GM19372 (cell line): Measurements from ENCODE around the gene AUTS2.

ENCODE experiments used
- ATAC-seq: cut with Tn5 transposase; IDR thresholded peaks from one replicate; pipeline ENCODE4 v1.9.1; 2021; ENCODE audit warnings: mild to moderate bottlenecking, low read depth, moderate library complexity; ENCODE audit not compliant: unreplicated experiment

AUTS2 gene

GRCh38 chr7:69957661-69958060, 359.4 kb downstream of the AUTS2 start:
- no peak for ATAC-seq

DNA sequence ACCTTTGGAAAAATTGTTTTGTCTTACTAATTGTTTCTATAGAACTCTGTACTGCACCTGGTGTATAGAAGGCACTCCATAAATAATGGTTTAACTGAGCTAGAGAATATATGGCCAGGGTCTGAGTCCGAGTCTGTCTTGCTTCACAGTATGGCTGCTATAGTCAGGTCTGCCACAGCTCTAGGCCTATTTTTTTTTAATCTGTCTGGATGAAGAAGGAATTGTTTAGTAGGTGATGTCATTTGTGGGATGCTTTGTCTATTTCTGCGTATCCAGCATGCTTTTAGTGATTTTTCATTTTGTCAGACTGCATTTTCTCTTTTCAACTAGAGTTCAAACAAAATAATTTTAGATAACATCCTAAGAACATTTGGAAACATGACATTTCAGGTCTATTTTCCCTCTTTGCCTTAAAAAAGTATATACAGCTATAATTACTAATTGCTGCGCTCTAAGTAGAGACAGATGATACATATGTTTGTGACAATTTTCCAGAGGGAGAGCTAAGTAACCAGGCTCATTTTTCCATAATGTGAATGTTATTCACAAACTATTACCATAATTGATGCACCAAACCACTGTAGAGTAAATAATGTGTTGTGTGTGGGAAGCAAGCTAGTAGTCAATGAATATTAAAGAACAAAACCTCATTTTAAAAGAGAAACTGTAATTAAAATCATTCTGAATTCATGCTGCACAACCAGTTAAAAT, 361.7 kb downstream of the AUTS2 start:
- ATAC-seq: no peak

GRCh38 chr7:69961436-69961835, 363.2 kb downstream of the AUTS2 start:
- no peak for ATAC-seq

DNA sequence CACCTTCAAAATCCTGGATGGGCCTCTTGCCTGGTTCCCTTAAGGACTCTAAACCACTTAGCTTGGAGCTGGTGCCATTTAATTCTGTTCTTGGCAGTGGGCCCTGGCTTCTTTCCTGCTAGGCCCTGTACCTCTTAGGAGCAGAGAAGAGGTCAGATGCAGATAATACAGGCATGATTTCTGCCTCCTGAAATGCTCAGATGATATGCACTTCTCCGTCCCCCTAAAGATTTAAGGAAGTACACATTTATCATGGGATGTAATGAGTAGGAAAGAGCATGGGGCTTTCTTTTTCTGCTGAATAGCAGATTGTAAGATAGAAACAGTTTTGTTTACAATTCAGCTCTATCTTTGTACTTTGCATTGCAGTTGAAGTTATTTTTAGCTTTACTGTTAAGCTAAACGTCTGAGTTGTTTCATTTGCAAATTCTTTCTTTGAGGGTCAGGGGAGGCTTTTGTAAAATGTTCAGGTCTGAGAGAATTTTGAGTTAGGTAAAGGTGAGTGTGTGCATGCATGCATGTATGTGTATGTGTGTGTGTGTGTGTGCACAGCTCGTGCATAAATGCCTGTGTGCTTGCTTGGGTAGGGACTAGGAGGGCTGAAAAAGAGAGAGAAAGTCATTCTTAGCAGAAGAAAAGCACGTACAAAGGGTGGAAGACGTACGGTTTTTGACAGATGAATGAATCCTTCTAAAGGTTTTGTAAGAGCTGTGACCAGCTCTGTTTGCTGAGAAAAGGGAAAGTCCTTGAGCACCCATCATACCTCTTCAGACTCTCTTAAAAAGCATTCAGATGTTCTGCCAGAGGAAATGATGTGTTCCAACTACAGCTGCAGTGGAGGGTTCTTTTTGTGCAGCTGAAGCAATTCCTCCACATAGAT, 364.2 kb downstream of the AUTS2 start:
- ATAC-seq: no peak

DNA sequence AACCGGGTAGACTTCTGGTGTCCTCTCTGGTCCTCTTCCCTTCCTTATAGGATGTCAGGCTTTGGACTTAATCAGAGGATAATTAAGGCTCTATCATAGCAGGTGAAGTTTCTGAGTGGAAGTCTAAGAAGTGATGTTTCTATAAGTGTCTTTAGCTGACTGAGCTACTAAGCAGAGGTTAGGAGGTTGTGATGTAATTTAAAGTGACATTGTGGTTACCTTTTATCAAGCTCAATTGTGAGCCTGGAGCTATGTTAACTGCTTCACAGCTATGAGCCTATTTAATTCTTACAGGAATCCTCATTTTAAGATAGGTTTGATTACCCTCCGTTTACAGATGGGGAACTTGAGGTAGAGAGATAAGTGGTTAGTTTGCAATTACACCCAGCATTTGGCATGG, 365.1 kb downstream of the AUTS2 start:
- no peak for ATAC-seq

- no peak for ATAC-seq
Measured at GRCh38 chr7:69966766-69967591, 368.7 kb downstream of the AUTS2 start.

GRCh38 chr7:69967689-69968450, 369.6 kb downstream of the AUTS2 start:
- no peak for ATAC-seq

DNA sequence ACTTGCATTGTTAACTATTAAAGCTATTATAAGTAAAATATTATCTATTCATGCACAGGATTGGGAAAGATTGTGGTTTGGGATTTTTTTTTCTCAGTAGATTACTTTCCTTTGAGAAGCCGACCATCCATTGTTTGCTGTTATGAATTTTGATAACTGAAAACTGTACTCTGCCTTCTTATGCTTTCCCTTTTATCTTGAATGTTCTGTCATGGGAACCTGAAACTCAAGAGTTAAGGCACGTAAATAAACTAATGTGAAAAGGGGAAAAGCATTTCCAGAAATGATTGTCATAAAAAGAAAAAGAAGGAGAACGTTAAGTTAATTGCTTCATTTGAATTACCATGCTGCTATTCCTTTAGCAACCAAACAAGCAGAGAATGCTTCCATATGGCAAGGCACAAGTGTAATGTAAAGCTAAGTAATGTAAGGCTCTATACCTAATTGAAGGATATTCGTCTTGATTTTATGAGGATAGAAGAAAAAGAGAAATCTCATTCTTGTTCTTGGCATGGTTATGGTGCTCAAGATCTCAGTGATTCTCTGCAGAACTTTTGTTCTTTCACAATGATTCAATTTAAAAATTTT, 370.8 kb downstream of the AUTS2 start:
- no peak for ATAC-seq

DNA sequence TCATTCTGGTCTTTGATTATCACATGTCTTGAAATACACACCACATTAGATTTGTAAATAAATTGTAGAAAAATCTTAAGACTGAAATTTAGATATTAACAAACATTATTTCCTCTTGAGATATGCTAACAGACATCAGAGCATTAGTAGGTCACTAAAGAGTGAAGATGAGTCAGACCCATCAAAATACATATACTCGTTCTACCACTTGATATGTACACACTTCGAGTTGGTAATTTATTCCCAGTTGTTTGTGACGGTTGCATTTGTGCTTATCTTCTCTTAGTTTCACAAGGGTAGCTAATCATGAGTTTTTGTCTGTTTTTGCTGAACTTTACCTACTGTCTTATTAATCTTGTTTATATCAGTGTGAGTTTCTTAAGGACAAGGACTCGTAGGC, 383.4 kb downstream of the AUTS2 start:
- ATAC-seq: no peak

GRCh38 chr7:69982197-69982596, 383.9 kb downstream of the AUTS2 start:
- no peak for ATAC-seq

- ATAC-seq: no peak
Measured at GRCh38 chr7:69989551-69989950, 391.3 kb downstream of the AUTS2 start.

DNA sequence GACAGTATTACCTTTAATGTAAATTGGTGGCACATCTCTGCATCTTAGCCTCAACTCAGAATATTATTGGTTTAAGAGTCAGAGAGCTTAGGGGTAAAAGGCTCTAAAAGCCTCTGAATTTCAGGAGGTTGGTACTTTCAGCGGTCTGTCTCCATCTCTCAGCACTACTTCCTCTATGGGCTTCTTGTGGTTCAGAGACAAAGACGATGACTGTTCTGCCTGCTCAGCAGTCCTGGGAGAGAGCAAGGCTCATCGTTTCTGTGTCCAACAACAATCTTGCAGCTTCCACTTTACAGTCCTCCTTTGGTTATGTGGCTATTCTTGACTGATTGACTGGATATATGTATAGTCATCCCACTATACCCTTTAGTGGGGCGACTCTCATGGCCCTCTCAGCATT, 394.7 kb downstream of the AUTS2 start:
- ATAC-seq: no peak

DNA sequence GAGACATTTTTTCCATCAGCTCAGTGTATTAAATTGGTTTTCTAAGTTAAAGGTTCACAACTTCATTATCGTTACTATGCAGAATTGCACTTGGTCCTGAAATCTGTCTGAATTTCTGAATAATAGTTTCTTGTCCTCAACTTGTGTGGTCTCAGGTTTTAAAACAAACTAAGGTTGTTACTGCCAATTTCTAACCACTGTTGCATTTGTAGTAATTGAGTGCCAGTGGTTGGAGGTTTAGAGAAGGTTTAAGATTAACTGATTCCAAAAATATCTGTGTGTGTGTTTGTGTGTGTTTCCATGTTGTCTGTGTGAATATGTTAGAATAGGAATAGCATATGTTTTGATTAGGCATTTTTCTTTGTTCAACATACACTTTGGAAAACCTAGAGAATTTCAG, 395.9 kb downstream of the AUTS2 start:
- ATAC-seq: no peak

DNA sequence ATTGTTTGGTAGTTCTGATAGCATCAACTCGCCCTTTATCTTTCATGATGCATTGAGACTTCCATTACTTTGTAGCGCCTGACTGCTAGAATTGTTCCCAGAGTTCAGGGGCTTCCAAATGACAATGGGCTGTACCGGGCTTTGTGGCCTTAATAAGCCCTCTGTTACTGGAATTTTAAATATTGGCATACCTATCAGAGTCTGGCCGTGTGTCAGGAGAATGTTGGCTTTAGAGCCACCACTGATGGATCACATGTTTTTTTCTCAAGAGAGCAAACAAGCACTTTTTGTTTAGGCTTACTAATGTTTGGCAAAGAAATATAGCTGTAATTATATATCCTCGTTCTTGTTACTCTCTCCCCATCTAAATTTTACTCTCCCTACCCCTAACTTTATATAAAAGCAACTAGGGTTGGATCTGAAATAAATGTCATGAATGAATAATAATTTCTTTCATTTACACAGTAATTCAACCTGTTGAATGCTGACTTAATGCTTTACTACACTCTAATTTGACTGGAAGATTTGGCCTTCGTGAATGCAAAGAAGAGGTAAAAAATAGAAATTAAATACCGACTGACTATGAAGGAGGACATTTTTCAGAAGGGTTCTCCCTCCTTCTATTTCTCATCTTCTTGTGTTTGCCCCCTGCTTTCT, 396.7 kb downstream of the AUTS2 start:
- ATAC-seq: no peak

DNA sequence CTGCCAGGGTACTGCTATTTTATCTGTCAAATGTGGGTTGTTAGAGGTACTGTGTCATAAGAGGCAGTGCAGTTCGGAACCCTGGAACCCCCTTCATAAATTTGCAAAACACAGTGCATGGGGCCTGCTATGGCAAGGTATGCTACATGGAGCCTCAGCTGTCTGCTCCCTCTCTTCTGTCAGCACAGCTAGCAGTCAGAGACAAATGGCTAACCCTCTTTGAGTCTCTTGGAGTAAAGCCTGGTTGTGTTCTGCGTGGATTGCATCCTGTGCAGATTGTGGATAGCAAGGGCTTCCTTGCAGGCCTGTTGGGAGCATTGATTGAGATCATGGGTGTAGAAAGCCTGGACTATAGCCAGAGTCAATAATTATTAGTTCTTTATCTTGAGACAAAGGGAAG, 397.8 kb downstream of the AUTS2 start:
- ATAC-seq: no peak

DNA sequence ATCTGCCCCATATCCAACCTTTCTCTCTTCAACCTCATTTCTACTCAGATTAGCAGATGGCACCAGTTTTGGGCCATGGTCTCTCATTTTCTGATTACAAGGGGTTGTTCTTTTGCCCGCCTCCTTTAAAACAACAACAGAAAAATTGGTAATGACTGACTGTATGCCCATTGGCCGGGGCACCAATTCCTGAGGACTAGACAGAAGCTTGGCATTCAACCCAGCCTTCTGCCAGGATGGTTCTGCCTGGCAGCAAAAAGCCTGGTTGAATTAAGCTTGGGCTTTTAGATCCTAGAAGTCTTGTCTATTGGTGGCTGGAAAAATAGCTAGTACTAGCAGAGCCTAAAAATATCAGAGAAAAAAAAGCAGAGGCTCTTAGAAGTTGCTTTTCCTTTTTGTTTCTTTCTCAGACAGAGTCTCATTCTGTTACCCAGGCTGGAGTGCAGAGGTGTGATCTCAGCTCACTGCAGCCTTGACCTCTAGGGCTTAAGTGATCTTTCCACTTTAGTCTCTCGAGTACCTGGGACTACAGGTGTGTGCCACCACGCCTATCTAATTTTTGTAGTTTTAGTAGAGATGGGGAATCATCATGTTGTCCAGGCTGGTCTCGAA, 402.6 kb downstream of the AUTS2 start:
- ATAC-seq: no peak

DNA sequence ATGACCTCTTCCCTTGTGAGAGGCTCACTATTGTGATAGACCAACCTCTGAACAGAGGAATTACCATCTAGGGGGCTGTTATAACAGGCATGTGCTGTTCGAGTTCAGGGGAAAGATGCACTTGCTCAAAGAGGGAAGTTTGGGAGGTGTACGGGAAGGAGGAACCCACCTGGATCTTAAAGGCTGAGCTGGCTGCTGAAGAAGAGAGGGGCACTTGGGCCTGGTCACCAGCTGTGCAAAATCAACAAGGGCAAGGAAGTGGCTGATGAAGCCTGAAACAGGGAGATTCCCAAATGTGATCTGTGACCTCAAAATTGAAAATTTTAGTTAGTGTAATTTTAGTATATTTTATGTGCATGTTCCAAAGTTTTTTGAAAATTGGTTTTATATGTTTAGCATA, 407.2 kb downstream of the AUTS2 start:
- ATAC-seq: no peak

- no peak for ATAC-seq
Measured at GRCh38 chr7:70005891-70006260, 407.6 kb downstream of the AUTS2 start.

- ATAC-seq: no peak
Measured at GRCh38 chr7:70006261-70006920, 408.1 kb downstream of the AUTS2 start.
